Cortex of kidney (tissue), 1 donor: ENCODE measurements around the gene UNCX.
"Not testable (repeated sequence)": the region's sequence is repeated elsewhere in the genome, so short reads cannot be mapped to it uniquely, and the experiment has no call there.

Experiments used
- DNase-seq: peaks from one replicate; lab custom pipeline; 2025; lab: John Stamatoyannopoulos, UW

UNCX gene

GRCh38 chr7:1278543-1278942 lies 45.9 kb downstream of the UNCX start:
- no peak for DNase-seq

DNA sequence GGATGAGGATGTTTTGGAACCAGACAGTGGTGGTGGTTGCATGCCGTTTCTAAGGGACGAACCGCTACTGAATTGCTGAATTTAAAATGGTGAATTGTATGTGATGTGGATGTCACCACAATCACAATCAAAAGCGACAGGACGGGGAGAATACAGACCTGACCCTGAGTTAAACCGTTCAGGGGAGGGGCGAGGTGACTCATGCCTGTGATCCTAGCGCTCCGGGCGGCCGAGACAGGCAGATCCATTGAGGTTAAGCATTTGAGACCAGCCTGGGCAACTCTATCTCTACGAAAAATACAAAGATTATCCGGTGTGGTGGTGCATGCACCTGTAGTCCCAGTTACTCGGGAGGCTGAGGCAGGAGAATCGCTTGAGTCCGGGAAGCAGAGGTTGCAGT lies 46.4 kb downstream of the UNCX start:
- DNase-seq, result no peak

- not testable (repeated sequence) for DNase-seq
These were observed 47.2 kb downstream of the UNCX start for GRCh38 chr7:1279895-1280294.

GRCh38 chr7:1281068-1281467 lies 48.4 kb downstream of the UNCX start:
- DNase-seq, result no peak

- DNase-seq, result no peak
These were observed 50.0 kb downstream of the UNCX start for GRCh38 chr7:1282679-1283078.

DNA sequence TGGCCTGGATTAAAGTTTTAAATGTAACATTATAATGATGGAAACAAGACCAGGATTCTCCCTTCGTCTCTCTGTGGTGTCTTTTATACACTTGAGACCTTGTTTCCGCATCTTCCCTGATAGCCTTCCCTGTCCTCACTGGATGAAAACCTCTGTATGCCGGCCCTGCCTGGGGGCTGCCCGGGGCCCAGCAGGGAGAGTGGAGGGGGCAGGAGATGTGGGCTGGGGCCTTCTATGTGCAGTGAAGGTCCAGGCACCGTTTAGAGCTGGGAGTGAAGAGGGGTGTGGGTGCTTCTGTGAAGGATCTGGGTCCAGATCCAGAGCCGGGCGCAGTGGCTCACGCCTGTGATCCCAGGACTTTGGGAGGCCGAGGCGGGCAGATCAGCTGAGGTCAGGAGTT lies 50.7 kb downstream of the UNCX start:
- no peak for DNase-seq

DNA sequence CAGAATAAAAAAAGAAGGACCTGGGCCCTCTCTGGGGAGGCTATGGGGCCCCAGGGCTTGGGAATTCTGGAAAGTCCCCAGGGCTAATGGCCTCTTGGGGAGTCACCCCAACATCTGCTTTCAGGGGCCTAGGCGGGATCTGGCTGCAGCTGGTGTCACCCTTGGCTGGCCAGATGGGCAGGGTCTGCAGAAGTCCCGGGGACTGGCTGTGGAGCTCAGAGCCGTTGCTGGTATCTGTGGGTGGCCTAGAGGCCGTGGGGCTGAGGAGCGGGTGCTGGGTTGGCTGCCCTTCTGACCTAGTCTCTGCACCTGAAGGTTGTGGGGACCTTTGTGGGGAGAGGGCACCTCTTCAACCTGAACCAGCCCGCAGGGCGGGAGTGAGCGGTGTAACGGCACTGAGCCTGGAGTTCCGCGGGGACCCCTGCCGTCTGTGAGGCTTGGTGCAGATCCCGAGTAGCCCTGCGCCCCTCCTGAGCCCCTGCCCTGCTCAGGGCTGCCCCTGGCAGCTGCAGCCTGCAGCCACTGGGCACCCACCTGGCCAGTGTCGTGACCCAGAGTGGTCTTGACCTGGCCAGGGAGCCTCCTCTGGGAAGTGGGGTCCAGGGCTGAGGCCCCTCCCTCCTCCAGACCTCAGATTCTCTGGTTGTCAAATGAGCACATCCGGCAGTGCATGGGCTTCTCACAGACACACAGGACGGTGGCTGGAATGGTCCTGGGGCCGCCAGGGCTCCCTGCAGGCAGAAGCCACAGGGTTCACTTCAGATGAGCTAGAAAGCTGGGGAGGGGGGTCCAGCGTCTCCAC lies 51.5 kb downstream of the UNCX start:
- no peak for DNase-seq

DNA sequence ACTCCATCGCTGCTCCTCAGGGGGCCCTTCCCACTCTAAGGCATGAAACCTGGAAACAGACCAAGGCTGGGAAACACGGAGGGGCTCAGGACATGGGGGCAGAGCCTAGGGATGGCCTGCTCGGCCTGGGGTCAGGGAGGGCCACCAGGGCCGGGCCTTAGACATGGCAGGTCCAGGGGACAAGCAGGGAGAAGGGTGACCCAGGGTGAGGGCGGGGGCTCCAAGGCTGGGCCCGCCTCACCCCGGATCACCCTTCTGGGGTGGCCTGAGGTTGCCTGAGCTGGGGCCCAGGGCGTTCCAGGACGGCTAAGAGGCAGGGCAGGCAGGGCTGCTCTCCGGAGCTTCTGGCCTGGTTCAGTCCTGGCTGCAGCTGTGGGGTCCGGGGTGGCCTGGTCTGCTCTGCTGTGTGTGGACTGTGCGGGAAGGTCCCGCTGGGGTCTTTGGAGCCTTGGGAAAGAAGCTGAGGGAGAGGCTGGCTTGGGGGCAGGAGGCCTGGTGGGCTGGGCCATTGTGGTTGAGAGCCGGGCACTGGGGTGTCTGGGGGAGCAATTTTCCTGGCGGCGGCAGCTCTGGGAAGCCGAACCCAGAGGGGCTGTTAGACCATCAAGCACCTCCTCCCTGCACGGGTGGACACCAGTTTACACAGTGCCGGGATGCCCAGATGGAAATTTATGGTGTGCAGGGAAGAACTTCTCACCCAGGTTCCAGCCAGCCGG lies 52.2 kb downstream of the UNCX start:
- DNase-seq, result no peak

GRCh38 chr7:1285556-1286301 lies 53.1 kb downstream of the UNCX start:
- DNase-seq, result no peak
